Sigmoid colon (tissue), 7 donors: ENCODE measurements around the gene TTC38. TPM values are rescaled to one million over a fixed set of nuclear protein-coding genes. Genes with fewer than 3 reads are reported as not detected.

Source experiments
- DNase-seq: peaks from one replicate; pipeline ENCODE4 v3.0.0-alpha.2; 2019
- H3K27ac ChIP-seq, 4 donors: fragments of 200-600 bp; sonication (generic); one replicate each; pipeline ENCODE4 v1.5.1; 2016 to 2019; ENCODE audit warnings: mild to moderate bottlenecking in 1 of 4
- H3K27me3 ChIP-seq, 3 donors: fragments of 200-600 bp; sonication (generic); one replicate each; pipeline ENCODE4 v1.5.1; 2019; ENCODE audit warnings: mild to moderate bottlenecking in 1 of 3
- H3K36me3 ChIP-seq, 4 donors: fragments of 200-600 bp; sonication (generic); one replicate each; pipeline ENCODE4 v1.5.1; 2016 to 2019
- H3K4me1 ChIP-seq, 4 donors: fragments of 200-600 bp; sonication (generic); one replicate each; pipeline ENCODE4 v1.5.1; 2017 to 2019
- H3K4me3 ChIP-seq, 4 donors: fragments of 200-600 bp; sonication (generic); one replicate each; pipeline ENCODE4 v1.5.1; 2017 to 2019; ENCODE audit warnings: mild to moderate bottlenecking in 2 of 4, moderate library complexity in 1 of 4
- H3K9me3 ChIP-seq, 4 donors: fragments of 200-600 bp in 3 of 4; sonication (generic) in 3 of 4; one replicate each; pipeline versions ENCODE4 v1.5.1 to v1.6.1; 2013 to 2019
- CTCF ChIP-seq, 4 experiments: fragments of 450-650 bp in 3 of 4; fragments of 200-600 bp in 1 of 4; IDR thresholded peaks; one replicate each; pipeline ENCODE4 v1.5.1; 2016 to 2019; ENCODE audit warnings: antibody characterized with exemption in 4 of 4, mild to moderate bottlenecking in 3 of 4, moderate library complexity in 2 of 4
- EP300 ChIP-seq, 4 donors: sonication (generic); formaldehyde crosslinking; IDR thresholded peaks; one replicate each; pipeline ENCODE4 v1.6.1; 2017; ENCODE audit warnings: antibody characterized with exemption in 4 of 4
- POLR2A ChIP-seq, 2 donors: fragments of 450-650 bp; IDR thresholded peaks; one replicate each; pipeline ENCODE4 v1.6.1; 2016; ENCODE audit warnings: antibody characterized with exemption in 2 of 2, mild to moderate bottlenecking in 2 of 2, moderate library complexity in 2 of 2
- POLR2AphosphoS5 ChIP-seq, 4 donors: sonication (generic); formaldehyde crosslinking; IDR thresholded peaks; one replicate each; pipeline ENCODE4 v1.6.1; 2017; ENCODE audit warnings: antibody characterized with exemption in 4 of 4
- WGBS, 2 donors: extraction: QIAGEN DNeasy Blood & Tissue Kit; methylation state at CpG; one replicate each; pipeline ENCODE4 v1.1.7; 2013; 5-methylcytosine and 5-hydroxymethylcytosine counted together
- intact Hi-C: fragments of 100-400 bp; cut with DNase I; formaldehyde crosslinking; loops from one replicate; pipeline ENCODE4 v1.15.1; 2023
- polyA plus RNA-seq, 3 donors: library from polyadenylated mRNA; stranded (reverse); fragments of 200-250 nt; gene quantifications; one replicate each; pipeline ENCODE4 v1.2.3, GENCODE V29; 2013
- total RNA-seq, 4 donors: library from RNA; depleted of rRNA; stranded (reverse); fragments of >200 nt; gene quantifications; one replicate each; pipeline ENCODE4 v1.1.0, GENCODE V29; 2016
- donor health status: healthy with polysubstance abuse.
- donor health status: Bipolar disorder and iron deficiency.
- donor health status: healthy.

TTC38 gene
- total and polyA plus RNA-seq, 7 donors, result 34.6 to 105 (median 56.0) TPM

GRCh38 chr22:46317646-46318045 is 49.8 kb downstream of the TTC38 start:
- no peaks in the 10 kb centered on the region for H3K4me1 ChIP-seq
- H3K4me3 ChIP-seq, result no peak overlapping the region
- H3K9me3 ChIP-seq, result no peaks in the 10 kb centered on the region
- intact Hi-C loops, result loop anchor here (5.0 kb wide), 1 partner anchor 325 kb away; no protein-coding TSS in a partner anchor
- no peak for DNase-seq
- 89 to 95% methylated on average over 20 of the region's 20 CpGs for WGBS, 2 donors
- no peaks in the 10 kb centered on the region for H3K27me3 ChIP-seq
- no peak overlapping the region for H3K27ac ChIP-seq
- no peak for TF ChIP-seq POLR2AphosphoS5 (IDR thresholded peaks at IDR 0.05)
- TF ChIP-seq EP300 (IDR thresholded peaks at IDR 0.05), result no peak
- TF ChIP-seq CTCF (IDR thresholded peaks at IDR 0.05), result no peak
- no peak for TF ChIP-seq POLR2A (IDR thresholded peaks at IDR 0.05)
- no peaks in the 10 kb centered on the region for H3K36me3 ChIP-seq

- Histone ChIP-seq H3K36me3 (no peaks in the 10 kb centered on the region), H3K9me3 (no peaks in the 10 kb centered on the region), H3K27me3 (no peaks in the 10 kb centered on the region), H3K4me1 (no peaks in the 10 kb centered on the region), H3K27ac (no peak overlapping the region), H3K4me3 (no peak overlapping the region)
- TF ChIP-seq EP300 (IDR thresholded peaks at IDR 0.05) (no peak), POLR2A (IDR thresholded peaks at IDR 0.05) (no peak), CTCF (IDR thresholded peaks at IDR 0.05) (no peak), POLR2AphosphoS5 (IDR thresholded peaks at IDR 0.05) (no peak)
- no peak for DNase-seq
- intact Hi-C loops, result loop anchor here (5.0 kb wide), 1 partner anchor 326 kb away; no protein-coding TSS in a partner anchor
- 91 to 94% methylated on average over 15 of the region's 15 CpGs for WGBS, 2 donors
These were observed 50.8 kb downstream of the TTC38 start for GRCh38 chr22:46318576-46318975.

GRCh38 chr22:46319319-46319718 is 51.5 kb downstream of the TTC38 start:
- H3K9me3 ChIP-seq, result no peaks in the 10 kb centered on the region
- no peak overlapping the region for H3K4me3 ChIP-seq
- H3K4me1 ChIP-seq, result no peaks in the 10 kb centered on the region
- no peaks in the 10 kb centered on the region for H3K27me3 ChIP-seq
- WGBS, 2 donors, result 97 to 98% methylated on average over 10 of the region's 10 CpGs
- DNase-seq, result no peak
- no peaks in the 10 kb centered on the region for H3K36me3 ChIP-seq
- H3K27ac ChIP-seq, result no peak overlapping the region
- intact Hi-C loops, result loop anchor here (5.0 kb wide), 1 partner anchor 327 kb away; no protein-coding TSS in a partner anchor
- TF ChIP-seq POLR2A (IDR thresholded peaks at IDR 0.05) (no peak), CTCF (IDR thresholded peaks at IDR 0.05) (no peak), POLR2AphosphoS5 (IDR thresholded peaks at IDR 0.05) (no peak), EP300 (IDR thresholded peaks at IDR 0.05) (no peak)

DNA sequence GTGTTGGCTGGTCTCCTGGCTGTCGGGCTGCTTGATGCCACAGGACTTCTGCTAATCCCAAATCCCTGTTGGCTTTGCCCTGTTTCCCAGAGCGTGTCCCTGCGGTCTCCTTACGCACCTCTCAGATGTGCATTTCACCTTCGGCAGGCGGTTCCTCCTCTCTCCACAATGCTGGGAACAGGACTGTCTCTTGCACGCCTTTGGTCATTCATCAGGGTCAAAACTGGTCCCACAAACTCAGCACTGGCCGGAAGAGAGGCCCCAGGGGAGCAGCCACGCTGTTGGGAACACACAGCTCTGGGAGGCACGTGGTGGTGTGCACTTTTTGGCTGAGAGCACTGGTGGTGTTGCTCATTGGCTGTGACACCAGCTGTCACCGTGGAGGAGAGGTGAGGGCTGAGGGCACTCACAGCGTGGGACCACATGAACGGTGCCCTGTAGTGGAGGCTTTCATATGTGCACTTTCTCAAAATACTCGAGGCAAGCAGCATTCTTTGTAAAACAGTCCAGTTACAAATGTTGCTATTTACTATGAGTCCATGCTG is 52.4 kb downstream of the TTC38 start:
- no peak for TF ChIP-seq POLR2A (IDR thresholded peaks at IDR 0.05)
- no peak for TF ChIP-seq CTCF (IDR thresholded peaks at IDR 0.05)
- no peak for TF ChIP-seq POLR2AphosphoS5 (IDR thresholded peaks at IDR 0.05)
- TF ChIP-seq EP300 (IDR thresholded peaks at IDR 0.05), result no peak
- DNase-seq, result no peak
- 95% methylated on average over 14 of the region's 14 CpGs for WGBS, 2 donors
- Histone ChIP-seq H3K36me3 (no peaks in the 10 kb centered on the region), H3K27me3 (no peaks in the 10 kb centered on the region), H3K4me3 (no peak overlapping the region), H3K4me1 (no peaks in the 10 kb centered on the region), H3K27ac (no peak overlapping the region), H3K9me3 (no peaks in the 10 kb centered on the region)
- intact Hi-C loops, result no loop called here
